AG04449 (cell line): ENCODE measurements around the gene KISS1R.

Experiments
- CTCF ChIA-PET: fragments of 350-600 bp; formaldehyde crosslinking; extraction: SDS; loops from one replicate; lab custom pipeline; 2021; ENCODE audit warnings: antibody characterized with exemption; lab: Yijun Ruan, JAX
- POLR2A ChIA-PET: fragments of 400-600, 350-600 bp; formaldehyde crosslinking; extraction: SDS; loops from one replicate; lab custom pipeline; 2020; ENCODE audit warnings: antibody characterized with exemption, inconsistent platforms; lab: Yijun Ruan, JAX
- DNase-seq: peaks from one replicate; pipeline ENCODE4 v3.0.0-alpha.2; 2010; ENCODE audit warnings: low read depth, low spot score
- H3K4me3 ChIP-seq: 2 replicates; pipeline ENCODE4 v1.5.1; 2011; ENCODE audit warnings: low read depth, mild to moderate bottlenecking, control low read depth, low read length
- CTCF ChIP-seq: IDR thresholded peaks from one replicate; pipeline ENCODE4 v1.5.1; 2011; ENCODE audit warnings: mild to moderate bottlenecking, moderate library complexity, low read length, control low read depth, inconsistent platforms; ENCODE audit not compliant: insufficient read depth; ENCODE audit errors: missing control alignments

Gene KISS1R

GRCh38 chr19:881385-882071 lies 35.6 kb upstream of the KISS1R start:
- ChIA-PET CTCF (interaction anchor here (0.7 kb wide), 1 partner anchor 26 kb away, joined by 3 read pairs; no protein-coding TSS in a partner anchor), POLR2A (no interaction called here)
- no peak overlapping the region for H3K4me3 ChIP-seq
- no peak for DNase-seq
- TF ChIP-seq CTCF, result no peak

- POLR2A ChIA-PET, result no interaction called here
- CTCF ChIA-PET, result no interaction called here
- H3K4me3 ChIP-seq, result no peak overlapping the region
- DNase-seq, result no peak
- TF ChIP-seq CTCF, result no peak
Measured at GRCh38 chr19:882871-883497, 34.1 kb upstream of the KISS1R start.

GRCh38 chr19:883661-884211 lies 33.4 kb upstream of the KISS1R start:
- ChIA-PET CTCF (no interaction called here), POLR2A (no interaction called here)
- no peak for TF ChIP-seq CTCF
- no peak overlapping the region for H3K4me3 ChIP-seq
- no peak for DNase-seq

GRCh38 chr19:884420-885211 lies 32.5 kb upstream of the KISS1R start:
- CTCF ChIA-PET, result no interaction called here
- no peak overlapping the region for H3K4me3 ChIP-seq
- no peak for TF ChIP-seq CTCF
- no peak for DNase-seq
- POLR2A ChIA-PET, result no interaction called here

- no peak for TF ChIP-seq CTCF
- ChIA-PET CTCF (no interaction called here), POLR2A (no interaction called here)
- no peak for DNase-seq
- no peak overlapping the region for H3K4me3 ChIP-seq
Measured at GRCh38 chr19:885536-886224, 31.5 kb upstream of the KISS1R start.

GRCh38 chr19:887072-887471 lies 30.1 kb upstream of the KISS1R start:
- H3K4me3 ChIP-seq, result no peak overlapping the region
- ChIA-PET CTCF (no interaction called here), POLR2A (no interaction called here)
- no peak for TF ChIP-seq CTCF
- DNase-seq, result no peak
